H1 (cell line): ENCODE data around the gene BAD. TPM values are rescaled to one million over a fixed set of nuclear protein-coding genes. Genes with fewer than 3 reads are reported as not detected.

Experiments
- CTCF ChIA-PET: fragments of 300-600 bp; sonication (Branson Sonifier 250); formaldehyde crosslinking; loops from one replicate; lab custom pipeline; 2021; ENCODE audit not compliant: partially characterized antibody; lab: Charles Lee
- POLR2A ChIA-PET: fragments of 300-600 bp; sonication (Branson Sonifier 250); formaldehyde crosslinking; loops from one replicate; lab custom pipeline; 2021; ENCODE audit warnings: inconsistent platforms; ENCODE audit not compliant: partially characterized antibody; lab: Charles Lee
- DNase-seq, 2 experiments: peaks; one replicate each; pipeline versions ENCODE4 v3.0.0 to v3.0.0-alpha.2; 2010 to 2022; ENCODE audit warnings: low spot score in 2 of 2, low read depth in 1 of 2, mixed read lengths in 1 of 2
- FAIRE-seq: peaks from 2 replicates; lab custom pipeline; 2011; peaks lifted over from hg19 to GRCh38; lab: Jason Lieb, UNC
- H2AFZ ChIP-seq: 2 replicates; pipeline ENCODE4 v1.8.1; 2012; ENCODE audit warnings: low read length, inconsistent platforms
- H2AK5ac ChIP-seq: 2 replicates; pipeline ENCODE4 v1.6.1; 2013; ENCODE audit warnings: low read depth, low read length
- H2BK120ac ChIP-seq: replicated peaks from 2 replicates; pipeline ENCODE3; 2013; ENCODE audit warnings: low read depth, low read length, inconsistent platforms
- H2BK12ac ChIP-seq: 2 replicates; pipeline ENCODE4 v1.6.1; 2013; ENCODE audit warnings: low read depth, low read length
- H2BK15ac ChIP-seq: 2 replicates; pipeline ENCODE4 v1.6.1; 2013; ENCODE audit warnings: low read length
- H2BK20ac ChIP-seq: 2 replicates; pipeline ENCODE4 v1.6.1; 2013; ENCODE audit warnings: low read length
- H2BK5ac ChIP-seq: 2 replicates; pipeline ENCODE4 v1.6.1; 2013; ENCODE audit warnings: low read depth, low read length
- H3K14ac ChIP-seq: 2 replicates; pipeline ENCODE4 v1.6.1; 2013; ENCODE audit warnings: inconsistent platforms; ENCODE audit not compliant: insufficient read length
- H3K18ac ChIP-seq: 2 replicates; pipeline ENCODE4 v1.6.1; 2013; ENCODE audit warnings: low read length; ENCODE audit errors: extremely low read depth
- H3K23ac ChIP-seq: 2 replicates; pipeline ENCODE4 v1.6.1; 2013; ENCODE audit warnings: inconsistent platforms; ENCODE audit not compliant: insufficient read length
- H3K23me2 ChIP-seq: 2 replicates; pipeline ENCODE4 v1.6.1; 2013; ENCODE audit warnings: low read depth, low read length
- H3K27ac ChIP-seq: 2 replicates; pipeline ENCODE4 v1.6.1; 2011; ENCODE audit warnings: low read depth, low read length, inconsistent platforms
- H3K27me3 ChIP-seq, 4 experiments: replicated peaks in 1 of 4; 1 replicate in 1 of 4; 2 replicates in 3 of 4; pipeline versions ENCODE4 v1.6.1 to v1.8.1; 2011 to 2013; ENCODE audit warnings: low read length in 3 of 4, mild to moderate bottlenecking in 3 of 4, inconsistent platforms in 2 of 4, mixed read lengths in 2 of 4, moderate library complexity in 1 of 4; ENCODE audit not compliant: control insufficient read depth in 3 of 4, insufficient read depth in 3 of 4; ENCODE audit errors: extremely low read depth in 1 of 4
- H3K36me3 ChIP-seq, 4 experiments: 2 replicates each; pipeline versions ENCODE4 v1.6.1 to v1.8.1; 2011 to 2013; ENCODE audit warnings: mild to moderate bottlenecking in 4 of 4, low read length in 3 of 4, moderate library complexity in 2 of 4, control low read depth in 1 of 4, inconsistent platforms in 1 of 4; ENCODE audit not compliant: insufficient read depth in 4 of 4, control insufficient read depth in 2 of 4
- H3K4ac ChIP-seq: replicated peaks from 2 replicates; pipeline ENCODE3; 2013; ENCODE audit warnings: low read length, low read depth, mixed read lengths, inconsistent platforms; ENCODE audit not compliant: insufficient read length
- H3K4me1 ChIP-seq, 4 experiments: replicated peaks in 1 of 4; 1 replicate in 1 of 4; 2 replicates in 3 of 4; pipeline versions ENCODE4 v1.6.1 to v1.8.1; 2011 to 2013; ENCODE audit warnings: low read length in 3 of 4, inconsistent platforms in 2 of 4, mixed read lengths in 1 of 4; ENCODE audit not compliant: insufficient read depth in 4 of 4, control insufficient read depth in 3 of 4
- H3K4me2 ChIP-seq, 2 experiments: 2 replicates each; pipeline versions ENCODE4 v1.6.1 to v1.8.1; 2011 to 2013; ENCODE audit warnings: low read depth in 2 of 2, low read length in 2 of 2, control low read depth in 1 of 2, inconsistent platforms in 1 of 2, mild to moderate bottlenecking in 1 of 2; ENCODE audit not compliant: insufficient read depth in 1 of 2
- H3K4me3 ChIP-seq, 4 experiments: fragments of 200-600, 300-600 bp in 1 of 4; sonication (generic), shearing (Covaris generic), sonication (Bioruptor Twin) in 1 of 4; 2 replicates each; pipeline versions ENCODE4 v1.5.1 to v1.8.1; 2011 to 2016; ENCODE audit warnings: low read length in 4 of 4, low read depth in 3 of 4, control low read depth in 2 of 4, inconsistent platforms in 2 of 4, mild to moderate bottlenecking in 2 of 4, mixed read lengths in 1 of 4, moderate library complexity in 1 of 4; ENCODE audit not compliant: insufficient read depth in 2 of 4; ENCODE audit errors: extremely low read depth in 1 of 4
- H3K56ac ChIP-seq: replicated peaks from 2 replicates; pipeline ENCODE3; 2013; ENCODE audit warnings: low read depth, mild to moderate bottlenecking, mixed read lengths, low read length, inconsistent platforms; ENCODE audit not compliant: insufficient read length
- H3K79me1 ChIP-seq: 2 replicates; pipeline ENCODE4 v1.6.1; 2013; ENCODE audit warnings: low read depth, low read length, control low read depth
- H3K79me2 ChIP-seq, 2 experiments: 2 replicates each; pipeline versions ENCODE4 v1.6.1 to v1.8.1; 2012 to 2013; ENCODE audit warnings: low read length in 2 of 2, mild to moderate bottlenecking in 2 of 2, inconsistent platforms in 1 of 2; ENCODE audit not compliant: insufficient read depth in 2 of 2, control insufficient read depth in 1 of 2
- H3K9ac ChIP-seq, 4 experiments: replicated peaks in 1 of 4; 1 replicate in 1 of 4; 2 replicates in 3 of 4; pipeline versions ENCODE4 v1.6.1 to v1.8.1; 2011 to 2013; ENCODE audit warnings: low read depth in 3 of 4, low read length in 3 of 4, control low read depth in 2 of 4, mild to moderate bottlenecking in 2 of 4, moderate library complexity in 2 of 4, inconsistent platforms in 1 of 4; ENCODE audit errors: extremely low read depth in 1 of 4
- H3K9me3 ChIP-seq, 2 experiments: 2 replicates each; pipeline versions ENCODE4 v1.6.1 to v1.8.1; 2012 to 2013; ENCODE audit warnings: mild to moderate bottlenecking in 2 of 2, moderate library complexity in 2 of 2, control low read depth in 1 of 2, inconsistent platforms in 1 of 2, low read depth in 1 of 2, low read length in 1 of 2, mixed read lengths in 1 of 2; ENCODE audit not compliant: insufficient read depth in 2 of 2
- H4K20me1 ChIP-seq, 2 experiments: replicated peaks in 1 of 2; 2 replicates each; pipeline versions ENCODE3 to v1.8.1; 2011 to 2013; ENCODE audit warnings: inconsistent platforms in 2 of 2, low read length in 2 of 2, mild to moderate bottlenecking in 1 of 2; ENCODE audit not compliant: insufficient read depth in 2 of 2, control insufficient read depth in 1 of 2
- H4K5ac ChIP-seq: 2 replicates; pipeline ENCODE4 v1.6.1; 2013; ENCODE audit warnings: low read length, low read depth, mixed read lengths, inconsistent platforms; ENCODE audit not compliant: insufficient read length
- H4K8ac ChIP-seq: 2 replicates; pipeline ENCODE4 v1.8.0; 2013; ENCODE audit warnings: mild to moderate bottlenecking, moderate library complexity, low read length, inconsistent platforms; ENCODE audit not compliant: insufficient read depth; ENCODE audit errors: extremely low read depth
- H4K91ac ChIP-seq: replicated peaks from 2 replicates; pipeline ENCODE3; 2013; ENCODE audit warnings: low read length, mixed read lengths, inconsistent platforms; ENCODE audit not compliant: insufficient read length
- CTCF ChIP-seq, 3 experiments: IDR thresholded peaks; 1 replicate in 2 of 3; 2 replicates in 1 of 3; pipeline versions ENCODE4 v1.5.1 to v1.6.1; 2011; ENCODE audit warnings: low read length in 3 of 3, mild to moderate bottlenecking in 3 of 3, inconsistent platforms in 2 of 3, low read depth in 1 of 3, moderate library complexity in 1 of 3; ENCODE audit not compliant: insufficient read depth in 1 of 3; ENCODE audit errors: control extremely low read depth in 1 of 3
- EP300 ChIP-seq, 2 experiments: IDR thresholded peaks; 1 replicate in 1 of 2; 2 replicates in 1 of 2; pipeline ENCODE4 v1.6.1; 2011 to 2012; ENCODE audit warnings: low read depth in 2 of 2, low read length in 2 of 2, mild to moderate bottlenecking in 2 of 2, borderline replicate concordance in 1 of 2, inconsistent platforms in 1 of 2, moderate library complexity in 1 of 2
- WGBS, 2 experiments: shearing (Covaris generic) in 1 of 2; methylation state at CpG; one replicate each; pipeline versions ENCODE4 v1.1.6 to v1.1.7; 2013 to 2015; ENCODE audit warnings: low lambda C conversion rate in 2 of 2, mixed read lengths in 2 of 2, inconsistent platforms in 1 of 2, low coverage in 1 of 2, missing lambda C conversion rate in 1 of 2; ENCODE audit not compliant: insufficient replicate concordance in 2 of 2, insufficient coverage in 1 of 2, insufficient read length in 1 of 2; ENCODE audit errors: extremely low coverage in 1 of 2, missing lambda C conversion rate in 1 of 2; 5-methylcytosine and 5-hydroxymethylcytosine counted together
- polyA plus RNA-seq, 7 experiments: library from polyadenylated mRNA; depleted of rRNA in 3 of 7; stranded (reverse) in 5 of 7; unstranded in 2 of 7; fragments of >200 nt in 5 of 7; fragments of 200-250 nt in 2 of 7; gene quantifications; 1 replicate in 5 of 7; 2 replicates in 1 of 7; 4 replicates in 1 of 7; pipeline versions ENCODE4 v1.2.1 to v1.2.3, GENCODE V29; 2011 to 2013; ENCODE audit warnings: missing spikeins in 2 of 7, mixed read lengths in 2 of 7
- total RNA-seq: library from RNA; stranded (reverse); fragmentation: NEBNext Ultra II Directional; extraction: Animal tissue kit (Norgen Biotek cat#: 25700); gene quantifications from 2 replicates; pipeline ENCODE4 v1.2.1, GENCODE V29; 2021

BAD gene
- total and polyA plus RNA-seq, 2 of the 8 experiments (the other 6 are each of a cell fraction or from before 2014, with no cell fraction given) = 23.1 to 33.7 TPM

DNA sequence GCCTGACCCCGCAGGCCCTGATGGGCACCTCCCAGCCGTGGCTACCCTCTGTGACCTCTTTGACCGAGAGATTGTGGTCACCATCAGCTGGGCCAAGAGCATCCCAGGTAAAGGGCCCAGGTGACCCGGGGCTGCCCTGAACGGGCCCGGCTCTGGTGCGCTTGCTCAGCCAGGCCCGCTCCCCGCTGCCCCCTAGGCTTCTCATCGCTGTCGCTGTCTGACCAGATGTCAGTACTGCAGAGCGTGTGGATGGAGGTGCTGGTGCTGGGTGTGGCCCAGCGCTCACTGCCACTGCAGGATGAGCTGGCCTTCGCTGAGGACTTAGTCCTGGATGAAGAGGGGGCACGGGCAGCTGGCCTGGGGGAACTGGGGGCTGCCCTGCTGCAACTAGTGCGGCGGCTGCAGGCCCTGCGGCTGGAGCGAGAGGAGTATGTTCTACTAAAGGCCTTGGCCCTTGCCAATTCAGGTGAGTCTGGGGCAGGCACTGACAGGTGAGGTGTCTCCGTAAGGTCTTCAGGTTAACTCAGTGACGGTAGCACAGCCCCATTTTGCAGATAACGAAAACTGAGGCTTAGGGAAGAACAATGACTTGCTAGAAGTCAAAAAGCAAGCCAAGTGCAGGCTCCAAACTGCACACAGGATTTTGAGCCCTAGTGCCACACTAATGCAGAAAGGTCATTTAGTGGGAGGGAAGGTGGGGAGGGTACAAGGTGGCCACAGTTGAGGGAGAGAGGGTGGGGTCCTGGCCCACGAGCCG lies 30.5 kb upstream of the BAD start:
- no peak overlapping the region for H2AFZ ChIP-seq
- no peak overlapping the region for H3K4me2 ChIP-seq
- no peak overlapping the region for H2BK20ac ChIP-seq
- TF ChIP-seq EP300 (IDR thresholded peaks at IDR 0.05; ENCODE audit: borderline replicate concordance in 1 of 2, low read depth in 2 of 2, low read length in 2 of 2) = no peak
- peak in 1 of 3 experiments; percentile 27; a peak in 1 of 4 replicates for TF ChIP-seq CTCF (IDR thresholded peaks at IDR 0.05; ENCODE audit: control extremely low read depth in 1 of 3, insufficient read depth in 1 of 3, low read depth in 1 of 3, low read length in 3 of 3)
- no peak overlapping the region for H4K5ac ChIP-seq
- peaks cover 0 to 22% of the 10 kb centered on the region in 2 experiments; a peak in 2 of 4 replicates for H3K79me2 ChIP-seq
- H4K8ac ChIP-seq = 0 out of 2 replicates have a peak overlapping the region, but pooled peaks have one; percentile 8
- H3K79me1 ChIP-seq = peaks cover 9% of the 10 kb centered on the region; the same call in 1 of the 2 replicates
- no peak overlapping the region for H3K23ac ChIP-seq
- H2BK12ac ChIP-seq = no peak overlapping the region
- no peak overlapping the region for H3K4ac ChIP-seq
- DNase-seq (no peak), FAIRE-seq (no peak)
- H3K56ac ChIP-seq = no peak overlapping the region
- no peak overlapping the region for H3K18ac ChIP-seq
- peaks cover 5% of the 10 kb centered on the region; the same call in 1 of the 2 replicates for H3K23me2 ChIP-seq
- H3K14ac ChIP-seq = no peak overlapping the region
- peaks cover 0 to 16% (median 10%) of the 10 kb centered on the region in 4 experiments; a peak in 7 of 8 replicates for H3K36me3 ChIP-seq
- H2AK5ac ChIP-seq = no peak overlapping the region
- peaks cover 0 to 3% of the 10 kb centered on the region in 2 experiments for H4K20me1 ChIP-seq
- H3K4me1 ChIP-seq = peaks cover 0 to 5% (median 3%) of the 10 kb centered on the region in 4 experiments; a peak in 5 of 7 replicates
- WGBS, 2 experiments = 95% methylated on average over 23 of the region's 24 CpGs; no CpG with 5 or more reads in 1 of the 2 experiments
- H3K9me3 ChIP-seq = no peaks in the 10 kb centered on the region
- no peak overlapping the region for H4K91ac ChIP-seq
- ChIA-PET POLR2A (interaction anchor here (0.7 to 6.6 kb wide), 7 partner anchors 7 to 68 kb away, joined by 3 to 61 read pairs (median 3); partner anchors contain the start of gene ESRRA), CTCF (interaction anchor here (0.5 to 20.8 kb wide), 7 partner anchors 11 to 1132 kb away, joined by 3 to 614 read pairs (median 3); partner anchors contain the start of genes CATSPERZ and CCDC88B)
- no peak overlapping the region for H2BK15ac ChIP-seq
- H3K4me3 ChIP-seq = no peak overlapping the region
- no peak overlapping the region for H2BK5ac ChIP-seq
- no peaks in the 10 kb centered on the region for H3K27me3 ChIP-seq
- H3K27ac ChIP-seq = no peak overlapping the region
- H3K9ac ChIP-seq = no peak overlapping the region
- H2BK120ac ChIP-seq = no peak overlapping the region
